OCI-LY1 (cell line): ENCODE data around the gene PXDC1.

Experiments
- H2AFZ ChIP-seq: fragments of 200-600 bp; sonication (generic), shearing (Covaris generic); 2 replicates; pipeline ENCODE4 v1.6.0; 2014; ENCODE audit warnings: antibody characterized with exemption, mild to moderate bottlenecking, low read length
- H3F3A ChIP-seq: fragments of 200-600 bp; sonication (generic), shearing (Covaris generic); 2 replicates; pipeline ENCODE4 v1.6.0; 2014; ENCODE audit warnings: mild to moderate bottlenecking, antibody characterized with exemption, low read length, moderate library complexity; ENCODE audit not compliant: insufficient read depth
- H3K27ac ChIP-seq: fragments of 200-600 bp; sonication (generic); 2 replicates; pipeline ENCODE4 v1.5.1; 2014; ENCODE audit warnings: low read length, mixed run types, mild to moderate bottlenecking, low read depth; ENCODE audit not compliant: poor library complexity, severe bottlenecking
- H3K27me3 ChIP-seq: fragments of 200-600 bp; sonication (generic); 2 replicates; pipeline ENCODE4 v1.6.0; 2014; ENCODE audit warnings: antibody characterized with exemption, mild to moderate bottlenecking, low read length, moderate library complexity; ENCODE audit not compliant: insufficient read depth
- H3K36me3 ChIP-seq: fragments of 200-600 bp; sonication (generic); 2 replicates; pipeline ENCODE4 v1.6.1; 2014; ENCODE audit warnings: mild to moderate bottlenecking, antibody characterized with exemption, low read length, moderate library complexity, mixed read lengths; ENCODE audit not compliant: insufficient read depth
- H3K4me1 ChIP-seq: fragments of 200-600 bp; sonication (generic); 2 replicates; pipeline ENCODE4 v1.5.1; 2014; ENCODE audit warnings: mild to moderate bottlenecking, low read length, moderate library complexity; ENCODE audit not compliant: insufficient read depth, severe bottlenecking
- H3K4me2 ChIP-seq: fragments of 200-600 bp; sonication (generic), shearing (Covaris generic); 2 replicates; pipeline ENCODE4 v1.6.1; 2014; ENCODE audit warnings: low read length
- H3K4me3 ChIP-seq: fragments of 200-600 bp; sonication (generic); 2 replicates; pipeline ENCODE4 v1.5.1; 2014; ENCODE audit warnings: low read length, low read depth, mild to moderate bottlenecking, mixed read lengths; ENCODE audit not compliant: poor library complexity, severe bottlenecking
- H3K79me2 ChIP-seq: fragments of 200-600 bp; shearing (Covaris generic); 2 replicates; pipeline ENCODE4 v1.6.1; 2016; ENCODE audit warnings: mixed run types, low read length, mixed read lengths; ENCODE audit not compliant: insufficient read depth
- H3K9ac ChIP-seq: fragments of 200-600 bp; sonication (generic), shearing (Covaris generic); 2 replicates; pipeline ENCODE4 v1.6.1; 2014; ENCODE audit warnings: mild to moderate bottlenecking, low read length, mixed read lengths
- H3K9me2 ChIP-seq: fragments of 200-600 bp; sonication (generic), shearing (Covaris generic); 2 replicates; pipeline ENCODE4 v1.6.1; 2014; ENCODE audit warnings: low read depth, mild to moderate bottlenecking, low read length, mixed read lengths
- H3K9me3 ChIP-seq: fragments of 200-600 bp; shearing (Covaris generic); 2 replicates; pipeline ENCODE4 v1.6.1; 2014; ENCODE audit warnings: low read length, mixed read lengths
- H4K20me1 ChIP-seq: fragments of 200-600 bp; sonication (generic), shearing (Covaris generic); 2 replicates; pipeline ENCODE4 v1.6.0; 2016; ENCODE audit warnings: mild to moderate bottlenecking, low read length; ENCODE audit not compliant: insufficient read depth
- EZH2 ChIP-seq: fragments of 200-600 bp; sonication (generic), shearing (Covaris generic); IDR thresholded peaks from 2 replicates; pipeline ENCODE4 v1.8.0; 2017; ENCODE audit warnings: borderline replicate concordance, mixed run types, mild to moderate bottlenecking, antibody characterized with exemption, low read length, moderate library complexity, mixed read lengths
- TF ChIP-seq, protein P1 (sequence below): fragments of 200-600 bp; sonication (generic), shearing (Covaris generic); IDR thresholded peaks from 2 replicates; pipeline ENCODE4 v1.5.1; 2017; ENCODE audit warnings: mild to moderate bottlenecking, antibody characterized with exemption, low read length, moderate library complexity, mixed read lengths

PXDC1 gene

GRCh38 chr6:3714768-3715167, 36.7 kb downstream of the PXDC1 start:
- no peaks in the 10 kb centered on the region for H4K20me1 ChIP-seq
- no peak overlapping the region for H3K4me3 ChIP-seq
- no peak overlapping the region for H3K9ac ChIP-seq
- H3K27ac ChIP-seq = no peak overlapping the region
- no peaks in the 10 kb centered on the region for H3K79me2 ChIP-seq
- no peaks in the 10 kb centered on the region for H3K36me3 ChIP-seq
- no peaks in the 10 kb centered on the region for H3K9me3 ChIP-seq
- no peak overlapping the region for H2AFZ ChIP-seq
- H3K9me2 ChIP-seq = no peaks in the 10 kb centered on the region
- H3K27me3 ChIP-seq = no peaks in the 10 kb centered on the region
- H3F3A ChIP-seq = no peaks in the 10 kb centered on the region
- no peak overlapping the region for H3K4me2 ChIP-seq
- no peaks in the 10 kb centered on the region for H3K4me1 ChIP-seq
- TF ChIP-seq, protein P1, sequence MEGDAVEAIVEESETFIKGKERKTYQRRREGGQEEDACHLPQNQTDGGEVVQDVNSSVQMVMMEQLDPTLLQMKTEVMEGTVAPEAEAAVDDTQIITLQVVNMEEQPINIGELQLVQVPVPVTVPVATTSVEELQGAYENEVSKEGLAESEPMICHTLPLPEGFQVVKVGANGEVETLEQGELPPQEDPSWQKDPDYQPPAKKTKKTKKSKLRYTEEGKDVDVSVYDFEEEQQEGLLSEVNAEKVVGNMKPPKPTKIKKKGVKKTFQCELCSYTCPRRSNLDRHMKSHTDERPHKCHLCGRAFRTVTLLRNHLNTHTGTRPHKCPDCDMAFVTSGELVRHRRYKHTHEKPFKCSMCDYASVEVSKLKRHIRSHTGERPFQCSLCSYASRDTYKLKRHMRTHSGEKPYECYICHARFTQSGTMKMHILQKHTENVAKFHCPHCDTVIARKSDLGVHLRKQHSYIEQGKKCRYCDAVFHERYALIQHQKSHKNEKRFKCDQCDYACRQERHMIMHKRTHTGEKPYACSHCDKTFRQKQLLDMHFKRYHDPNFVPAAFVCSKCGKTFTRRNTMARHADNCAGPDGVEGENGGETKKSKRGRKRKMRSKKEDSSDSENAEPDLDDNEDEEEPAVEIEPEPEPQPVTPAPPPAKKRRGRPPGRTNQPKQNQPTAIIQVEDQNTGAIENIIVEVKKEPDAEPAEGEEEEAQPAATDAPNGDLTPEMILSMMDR = no peak; the same call in 1 of the 2 replicates
- TF ChIP-seq EZH2 = no peak

DNA sequence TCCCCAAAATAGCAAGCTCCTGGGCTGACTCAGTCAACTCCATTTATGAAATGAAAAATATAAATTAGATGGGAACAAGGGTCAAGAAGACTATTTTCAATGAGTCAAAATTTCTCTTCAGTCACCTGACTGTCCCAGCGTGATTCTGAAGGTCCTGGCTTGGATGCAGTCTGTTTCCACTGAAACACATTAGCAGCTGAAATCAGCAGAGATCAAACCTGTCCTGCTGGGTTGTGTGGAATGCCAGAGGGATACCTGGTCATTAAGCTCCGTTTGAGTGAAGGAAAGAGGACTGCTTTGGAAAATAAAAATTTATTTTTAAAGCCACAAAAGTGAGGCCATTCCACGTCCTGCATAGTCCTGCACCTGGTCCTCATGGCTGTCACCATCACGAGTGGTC, 37.4 kb downstream of the PXDC1 start:
- H3K4me3 ChIP-seq = no peak overlapping the region
- no peaks in the 10 kb centered on the region for H4K20me1 ChIP-seq
- no peaks in the 10 kb centered on the region for H3K27me3 ChIP-seq
- H3K9ac ChIP-seq = no peak overlapping the region
- no peaks in the 10 kb centered on the region for H3K36me3 ChIP-seq
- no peak for TF ChIP-seq EZH2
- TF ChIP-seq, protein P1 = no peak
- no peaks in the 10 kb centered on the region for H3F3A ChIP-seq
- no peaks in the 10 kb centered on the region for H3K79me2 ChIP-seq
- H3K4me2 ChIP-seq = no peak overlapping the region
- H3K9me2 ChIP-seq = no peaks in the 10 kb centered on the region
- no peaks in the 10 kb centered on the region for H3K4me1 ChIP-seq
- H3K9me3 ChIP-seq = no peaks in the 10 kb centered on the region
- H2AFZ ChIP-seq = no peak overlapping the region
- no peak overlapping the region for H3K27ac ChIP-seq

GRCh38 chr6:3712827-3713665, 38.5 kb downstream of the PXDC1 start:
- H3K9me2 ChIP-seq = no peaks in the 10 kb centered on the region
- H3K27me3 ChIP-seq = no peaks in the 10 kb centered on the region
- no peaks in the 10 kb centered on the region for H4K20me1 ChIP-seq
- no peaks in the 10 kb centered on the region for H3K4me1 ChIP-seq
- no peak overlapping the region for H3K4me2 ChIP-seq
- H3K9ac ChIP-seq = no peak overlapping the region
- TF ChIP-seq, protein P1 = no peak
- TF ChIP-seq EZH2 = no peak
- no peaks in the 10 kb centered on the region for H3K36me3 ChIP-seq
- no peak overlapping the region for H3K4me3 ChIP-seq
- no peak overlapping the region for H3K27ac ChIP-seq
- H2AFZ ChIP-seq = no peak overlapping the region
- H3K9me3 ChIP-seq = no peaks in the 10 kb centered on the region
- H3F3A ChIP-seq = no peaks in the 10 kb centered on the region
- H3K79me2 ChIP-seq = no peaks in the 10 kb centered on the region
